HG03139 (cell line): Measurements from ENCODE around the gene LINC00237.

Source experiments
- ATAC-seq: cut with Tn5 transposase; IDR thresholded peaks from one replicate; pipeline ENCODE4 v1.9.1; 2021; ENCODE audit not compliant: unreplicated experiment

The LINC00237 gene

DNA sequence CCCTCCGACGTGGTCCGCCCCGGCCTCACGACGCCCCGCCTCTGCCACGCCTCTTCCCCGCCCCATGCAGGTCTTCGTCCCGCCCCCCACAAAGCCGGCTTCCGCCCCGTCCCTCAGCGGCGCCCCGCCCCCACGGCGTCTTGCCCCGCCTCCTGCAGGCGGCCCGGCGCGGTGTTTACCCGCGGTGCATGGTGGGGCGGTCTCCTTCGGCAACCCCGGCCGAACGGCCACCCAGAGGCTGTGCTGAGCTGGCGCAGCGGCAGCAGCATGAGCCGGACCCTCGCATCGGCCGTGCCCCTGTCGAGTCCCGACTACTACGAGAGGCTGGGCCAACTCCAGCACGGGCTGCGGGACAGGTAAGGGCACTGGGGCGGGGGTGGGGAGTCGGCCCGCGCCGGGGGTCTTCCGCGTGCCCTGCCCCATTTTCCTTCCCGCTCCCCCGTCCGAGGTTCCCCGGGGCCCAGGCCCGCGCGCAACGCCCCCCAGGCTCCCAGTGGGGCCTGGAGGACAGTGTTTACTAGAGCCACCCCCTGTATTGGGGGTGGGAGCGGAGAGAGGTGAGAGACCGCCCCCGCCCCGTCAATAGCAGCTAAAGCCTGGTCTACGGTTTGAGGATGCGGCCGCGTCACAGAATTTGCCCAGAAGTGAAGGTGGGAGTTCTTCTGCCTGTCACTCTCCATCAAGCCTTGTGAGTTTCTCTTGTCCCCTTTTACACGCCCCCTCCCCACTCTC is 19.9 kb upstream of the LINC00237 start, which contains the start of gene KIZ:
Gene KIZ (plus strand): TSS at position 234 of the 732 bp plus-strand sequence. CDS start 34 bp downstream, at position 268.
- ATAC-seq, result peak; percentile 98

GRCh38 chr20:21125072-21125848 is 19.1 kb upstream of the LINC00237 start:
- peak; percentile 10 for ATAC-seq

- ATAC-seq, result no peak
Observed at GRCh38 chr20:21124190-21124589, 18.0 kb upstream of the LINC00237 start.

DNA sequence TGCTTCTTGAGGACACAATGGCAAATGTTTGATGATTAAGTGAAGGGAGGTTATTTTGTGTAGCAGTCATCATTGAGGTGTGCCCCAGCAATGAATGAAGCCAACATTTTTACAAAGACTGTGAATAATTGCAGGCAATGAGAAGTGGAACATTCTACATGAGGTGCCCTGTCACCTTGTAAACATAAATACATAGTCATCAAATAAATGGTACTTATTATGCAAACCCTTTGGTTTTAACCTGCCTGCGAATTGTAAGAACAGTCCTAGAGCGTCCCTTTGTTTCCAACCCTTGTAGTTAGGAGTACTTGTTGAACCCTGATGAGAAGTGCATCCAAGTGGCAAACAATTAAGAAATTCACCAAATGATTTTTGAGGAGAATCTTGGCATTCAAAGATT is 12.6 kb upstream of the LINC00237 start:
- no peak for ATAC-seq

DNA sequence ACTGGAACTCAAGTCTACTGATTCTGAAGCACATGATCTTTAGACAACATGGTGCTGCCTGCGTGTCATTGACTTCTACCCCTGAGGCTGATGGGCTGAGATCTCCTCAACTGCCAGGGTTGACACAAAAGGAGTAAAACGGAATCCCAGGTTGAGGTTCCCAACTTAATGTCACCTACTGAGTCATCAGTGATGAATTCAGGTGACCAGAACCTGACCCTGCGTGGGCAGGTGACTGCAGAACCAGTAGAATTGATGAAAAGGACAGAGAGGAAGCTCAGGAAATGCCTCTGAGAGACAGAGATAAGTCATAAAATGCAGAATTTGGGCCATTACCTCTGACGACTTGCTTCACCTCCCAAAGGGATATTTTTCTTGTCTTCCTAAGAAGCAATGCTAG is 12.0 kb upstream of the LINC00237 start:
- ATAC-seq, result no peak

DNA sequence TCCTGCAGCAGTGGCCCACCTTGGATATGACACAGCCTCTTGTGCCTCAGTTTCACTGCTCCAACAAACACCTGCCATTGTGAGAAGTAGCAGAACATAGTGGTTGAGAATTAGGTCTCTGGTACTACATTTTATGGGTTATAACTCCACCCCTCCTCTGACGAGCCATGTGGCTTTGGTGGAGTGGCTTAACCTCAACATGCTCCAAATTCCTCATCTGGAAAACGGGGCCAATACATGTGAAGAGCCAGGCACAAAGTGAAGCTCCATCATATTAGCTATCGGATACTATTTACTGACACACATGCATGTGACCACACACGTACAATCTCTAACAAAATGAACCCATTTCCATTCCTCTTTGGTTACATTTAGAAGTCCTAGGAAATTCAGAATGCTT is 11.4 kb upstream of the LINC00237 start:
- no peak for ATAC-seq

GRCh38 chr20:21114584-21114983 is 8.4 kb upstream of the LINC00237 start:
- ATAC-seq, result no peak

GRCh38 chr20:21113697-21114096 is 7.5 kb upstream of the LINC00237 start:
- no peak for ATAC-seq

DNA sequence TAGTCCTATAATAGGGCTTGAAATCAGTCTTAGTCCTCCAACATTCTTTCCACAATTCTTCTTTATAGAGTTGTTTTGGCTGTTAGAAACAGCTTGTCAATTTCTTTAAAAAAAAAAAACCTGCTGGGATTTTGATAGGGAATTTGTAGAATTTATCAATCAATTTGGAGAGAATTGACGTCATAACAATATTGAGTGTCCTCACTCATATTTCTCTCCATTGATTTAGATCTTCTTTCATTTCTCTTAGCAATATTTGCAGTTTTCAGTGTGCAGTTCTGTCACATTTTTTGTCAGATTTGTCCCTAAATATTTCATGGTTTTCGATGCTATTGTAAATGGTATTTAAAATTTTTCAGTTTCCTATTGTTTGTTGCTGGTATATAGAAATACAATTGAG is 5.3 kb upstream of the LINC00237 start:
- no peak for ATAC-seq

- ATAC-seq, result no peak
Observed at GRCh38 chr20:21110811-21111210, 4.7 kb upstream of the LINC00237 start.

DNA sequence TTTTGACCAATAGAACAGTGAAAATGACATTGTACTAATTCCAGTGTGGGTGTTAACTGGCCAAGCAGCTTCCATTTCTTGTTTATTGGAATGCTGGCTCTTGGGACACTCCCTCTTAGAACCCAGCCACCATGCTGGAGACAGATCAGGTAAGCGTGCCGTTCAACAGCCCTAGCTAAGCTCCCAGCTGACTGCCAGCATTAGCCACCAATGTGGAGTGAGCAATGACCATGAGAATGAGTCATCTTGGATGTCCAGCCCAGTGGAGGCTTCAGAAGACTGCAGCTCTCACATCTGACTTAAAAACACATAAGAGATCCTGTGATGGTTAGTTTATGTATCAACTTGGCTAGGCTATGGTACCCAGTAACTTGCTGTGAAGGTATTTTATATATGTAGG is 3.0 kb upstream of the LINC00237 start:
- no peak for ATAC-seq

DNA sequence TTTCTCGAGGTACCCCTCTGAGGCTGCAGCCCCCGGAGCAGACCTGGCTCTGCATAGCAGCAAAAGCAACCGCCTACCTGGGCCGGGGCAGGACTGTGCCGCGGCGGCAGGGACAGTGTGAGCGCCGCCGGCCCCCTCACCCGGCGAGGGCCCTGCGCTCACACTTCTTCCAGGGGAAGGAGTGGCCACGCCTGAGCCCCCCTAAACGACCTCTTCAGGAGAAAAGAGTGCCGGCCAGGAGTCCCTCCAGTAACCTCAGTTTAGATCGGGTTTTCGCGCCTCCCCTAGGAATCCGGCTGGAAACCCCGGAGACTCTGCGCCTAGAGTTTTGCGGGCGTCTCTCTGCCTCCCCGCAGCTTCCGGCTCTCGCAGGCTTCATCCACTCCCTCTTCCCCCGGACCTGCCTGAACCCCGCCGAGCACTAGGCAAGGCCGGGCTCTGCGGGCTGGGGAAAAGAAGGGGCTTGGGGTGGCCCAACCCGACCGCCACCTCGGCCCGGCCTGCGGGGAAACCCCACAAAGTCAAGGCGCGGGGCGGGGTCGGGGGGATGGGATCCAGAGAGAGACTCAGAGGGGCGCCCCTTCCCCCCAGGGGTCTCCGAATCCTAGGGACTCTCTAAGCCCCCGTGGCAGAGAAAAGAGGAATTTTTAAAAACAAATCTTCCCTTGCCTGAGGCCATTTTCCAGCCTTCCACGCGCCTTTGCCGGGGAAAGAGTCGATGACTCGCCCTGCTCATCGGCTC is 558 bp downstream of the LINC00237 start:
- no peak for ATAC-seq

DNA sequence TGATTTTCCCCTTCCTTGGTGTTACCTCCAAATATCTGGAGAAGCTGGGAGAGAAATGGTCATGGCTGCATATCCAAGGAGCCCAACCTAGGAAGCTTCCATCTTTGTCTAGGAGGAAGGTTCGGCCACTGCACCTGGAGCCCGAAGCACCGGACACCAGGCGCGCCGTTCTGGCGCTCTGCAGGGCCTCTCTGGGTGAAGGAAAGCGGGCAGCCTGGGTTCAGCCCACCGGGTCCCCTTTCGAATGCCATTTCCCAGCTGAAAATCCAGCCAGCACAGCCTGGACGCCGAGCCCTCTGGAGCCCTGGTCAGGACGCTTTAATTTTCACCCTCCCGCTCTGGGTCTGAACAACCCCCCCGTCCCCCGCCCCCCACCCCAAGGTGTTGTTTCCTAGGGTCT is 1.2 kb downstream of the LINC00237 start:
- ATAC-seq, result no peak

GRCh38 chr20:21104466-21104761 is 1.7 kb downstream of the LINC00237 start:
- ATAC-seq, result no peak

DNA sequence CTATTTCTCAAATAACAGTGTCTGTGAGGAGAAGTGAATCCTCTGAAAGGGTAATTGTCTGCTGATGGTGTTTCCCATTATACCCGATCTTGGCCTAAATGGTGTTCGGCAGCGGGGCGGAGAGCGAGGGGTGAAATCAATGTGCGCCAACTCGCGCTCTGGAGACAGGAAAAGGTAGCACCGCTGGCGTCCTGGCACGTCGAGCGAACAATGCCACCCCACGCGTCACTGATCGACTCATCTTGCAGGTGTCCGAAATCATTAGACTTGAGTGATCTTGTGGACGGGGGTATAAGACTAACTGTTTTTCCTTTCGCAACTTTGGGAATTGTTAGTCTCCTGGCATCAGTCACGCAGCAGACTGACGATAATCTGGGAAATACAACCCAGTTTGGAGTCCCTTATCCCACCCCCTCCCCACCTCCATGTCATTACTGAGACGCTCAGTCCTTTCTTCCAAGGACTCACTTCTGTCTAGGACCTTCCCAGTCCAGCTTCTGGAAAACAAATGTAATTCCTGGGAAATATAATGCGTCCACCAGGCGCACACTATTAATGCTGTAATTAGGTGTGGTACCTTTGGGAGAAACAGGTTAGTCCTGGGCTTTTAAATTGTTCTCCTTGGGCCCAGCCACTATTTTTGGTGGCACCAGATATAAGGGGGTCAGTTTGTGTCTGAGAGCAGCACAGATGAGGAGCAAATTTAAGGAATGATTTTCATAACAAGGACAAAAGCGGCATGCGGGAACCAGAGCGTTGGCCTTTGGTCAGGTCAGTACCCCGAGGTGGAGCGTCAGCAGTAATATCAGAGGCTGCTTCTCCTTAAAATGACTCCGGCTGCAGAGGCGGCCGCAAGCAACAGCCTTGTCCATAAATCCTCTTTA is 2.3 kb downstream of the LINC00237 start:
- ATAC-seq, result no peak

GRCh38 chr20:21102603-21103311 is 3.4 kb downstream of the LINC00237 start:
- no peak for ATAC-seq

GRCh38 chr20:21101932-21102575 is 4.1 kb downstream of the LINC00237 start:
- ATAC-seq, result no peak

GRCh38 chr20:21101453-21101931 is 4.7 kb downstream of the LINC00237 start:
- no peak for ATAC-seq

DNA sequence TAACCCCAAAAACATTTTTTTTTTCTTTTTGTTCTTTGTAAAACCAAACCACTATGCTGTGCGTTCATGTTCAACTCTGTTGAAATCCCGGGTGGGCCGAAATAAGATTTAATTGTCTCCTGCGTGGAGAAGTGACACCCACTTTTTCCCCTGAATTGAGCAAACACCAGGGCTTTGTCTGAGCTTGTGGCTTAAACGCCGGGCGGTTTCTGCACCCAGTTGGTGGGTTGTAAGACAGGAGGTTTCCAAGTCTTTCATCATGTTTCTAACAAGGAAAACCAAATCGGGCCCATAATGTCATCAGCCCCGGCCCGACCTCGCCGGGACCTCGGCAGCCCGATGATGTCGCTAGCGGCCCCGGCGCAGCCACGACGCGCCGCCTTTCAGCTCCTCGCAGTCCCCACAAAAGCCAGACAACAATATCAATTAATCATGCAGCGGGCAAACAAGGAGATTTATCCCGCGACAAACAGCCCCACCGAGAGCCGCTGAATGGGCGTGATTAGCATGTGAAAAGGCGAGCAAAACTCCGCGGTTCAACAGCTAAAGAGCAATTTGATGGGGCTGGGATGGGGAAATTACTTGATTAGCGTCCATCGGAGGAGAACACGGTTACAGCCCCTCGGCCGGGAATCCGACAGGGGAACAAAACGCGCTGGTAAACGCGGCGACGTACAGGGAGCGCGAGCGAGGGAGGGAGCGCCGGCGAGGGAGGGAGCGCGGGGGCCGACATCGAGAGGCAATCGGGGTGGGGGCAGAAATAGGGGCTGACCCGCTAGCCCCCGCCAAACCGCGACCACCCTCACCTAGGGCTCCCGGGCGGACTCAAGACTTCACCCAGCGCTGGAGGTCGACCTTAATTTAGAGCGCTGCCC is 5.3 kb downstream of the LINC00237 start:
- no peak for ATAC-seq
